GM21390 (cell line): ENCODE data around the gene DNAJB13.

ENCODE experiments used
- ATAC-seq: cut with Tn5 transposase; IDR thresholded peaks from one replicate; pipeline ENCODE4 v1.9.1; 2021; ENCODE audit not compliant: unreplicated experiment

The DNAJB13 gene

DNA sequence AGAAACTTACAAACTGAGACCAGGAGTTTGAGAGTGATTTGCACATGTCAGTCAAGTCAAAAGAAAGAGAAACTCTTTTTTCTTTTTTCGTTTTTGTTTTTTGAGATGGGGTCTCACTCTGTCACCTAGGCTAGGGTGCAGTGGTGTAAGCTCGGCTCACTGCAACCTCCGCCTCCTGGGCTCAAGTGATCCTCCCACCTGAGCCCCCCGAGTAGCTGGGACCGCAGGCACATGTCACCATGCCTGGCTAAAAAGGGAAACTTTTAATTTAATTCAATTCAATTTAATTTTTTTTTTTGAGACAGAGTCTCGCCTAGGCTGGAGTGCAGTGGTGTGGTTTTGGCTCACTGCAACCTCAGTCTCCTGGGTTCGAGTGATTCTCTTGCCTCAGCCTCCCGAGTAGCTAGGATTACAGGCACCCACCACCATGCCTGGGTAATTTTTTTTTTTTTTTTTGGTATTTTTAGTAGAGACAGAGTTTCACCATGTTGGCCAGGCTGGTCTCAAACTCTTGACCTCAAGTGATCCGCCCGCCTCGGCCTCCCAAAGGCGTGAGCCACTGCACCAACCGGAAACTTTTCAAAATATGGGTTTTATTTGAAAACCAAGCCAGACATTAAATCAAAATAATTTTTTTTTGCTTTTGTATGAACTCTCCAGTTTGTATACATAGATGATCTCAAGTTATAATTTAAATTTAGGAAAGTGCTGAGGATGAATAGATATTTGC lies 48.2 kb downstream of the DNAJB13 start:
- ATAC-seq = no peak

DNA sequence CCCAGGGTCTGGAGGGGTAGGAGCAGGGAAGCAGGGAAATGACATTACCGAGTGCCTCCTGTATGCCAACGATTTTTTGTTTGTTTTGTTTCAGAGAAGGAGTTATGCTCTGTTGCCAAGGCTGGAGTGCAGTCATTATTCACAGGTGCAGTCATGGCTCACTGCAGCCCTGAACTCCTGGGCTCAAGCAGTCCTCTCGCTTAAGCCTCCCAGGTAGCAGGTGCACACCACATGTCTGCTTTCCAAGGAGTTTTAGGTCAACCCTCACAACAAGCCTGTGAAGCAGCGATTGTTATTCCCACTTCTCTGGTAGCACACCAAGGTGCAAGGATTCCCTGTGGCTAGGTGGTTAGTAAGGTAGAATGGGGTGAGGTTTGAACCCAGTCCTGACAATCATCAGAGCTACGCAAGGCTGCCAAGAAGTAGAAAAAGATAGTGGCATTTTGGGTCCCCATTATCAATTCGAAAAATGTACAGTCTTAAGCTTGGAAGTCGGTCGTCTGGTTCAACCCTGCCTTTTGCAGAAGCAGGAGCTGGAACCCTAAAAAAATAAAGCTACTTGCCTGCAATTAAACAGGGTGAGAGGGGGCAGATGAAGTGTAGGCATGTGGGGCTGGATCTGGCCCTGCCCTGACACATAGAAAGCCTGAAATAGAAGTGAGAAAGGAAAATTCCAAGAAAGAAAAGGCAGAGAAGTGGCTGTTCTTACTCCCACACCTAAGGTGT lies 48.9 kb downstream of the DNAJB13 start:
- ATAC-seq = no peak

DNA sequence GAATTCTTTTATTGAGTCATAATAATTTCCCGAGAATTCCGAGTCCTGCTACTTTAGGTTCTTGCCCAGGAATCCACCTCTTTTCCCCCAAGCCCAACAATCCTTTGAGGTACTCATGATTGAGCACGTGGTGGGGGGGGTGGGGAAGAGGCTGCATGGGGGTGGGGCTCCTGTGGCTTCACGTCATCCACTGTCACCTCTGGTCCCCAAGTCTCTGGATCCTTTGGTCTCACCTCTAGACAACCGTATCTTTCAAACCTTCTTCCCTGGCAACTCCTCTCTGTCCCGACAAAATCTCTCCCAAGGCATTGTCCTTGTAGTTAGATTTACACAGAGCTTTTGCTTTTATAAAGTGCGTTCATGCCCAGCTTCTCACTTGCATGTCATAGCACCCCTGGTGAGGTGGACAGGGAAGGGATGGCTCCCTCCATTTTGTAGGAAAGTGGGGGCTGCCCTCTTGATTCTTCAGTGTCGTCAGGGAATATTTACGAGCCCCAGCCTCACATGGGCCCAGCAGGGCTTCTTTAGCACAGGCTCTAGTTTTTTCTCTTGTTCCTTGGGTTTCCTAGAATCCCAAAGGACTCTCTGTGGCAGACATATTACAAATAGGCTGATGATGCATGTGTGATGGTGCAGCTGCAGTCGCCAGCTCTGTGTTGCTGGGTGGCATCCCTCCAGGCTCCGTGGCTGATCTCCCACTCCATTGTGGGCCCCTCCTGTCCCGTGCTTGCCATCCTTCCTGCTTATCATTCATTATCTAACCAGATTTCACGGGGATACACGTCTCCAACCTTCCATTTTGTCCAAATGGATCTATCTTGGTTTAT lies 49.7 kb downstream of the DNAJB13 start:
- no peak for ATAC-seq

DNA sequence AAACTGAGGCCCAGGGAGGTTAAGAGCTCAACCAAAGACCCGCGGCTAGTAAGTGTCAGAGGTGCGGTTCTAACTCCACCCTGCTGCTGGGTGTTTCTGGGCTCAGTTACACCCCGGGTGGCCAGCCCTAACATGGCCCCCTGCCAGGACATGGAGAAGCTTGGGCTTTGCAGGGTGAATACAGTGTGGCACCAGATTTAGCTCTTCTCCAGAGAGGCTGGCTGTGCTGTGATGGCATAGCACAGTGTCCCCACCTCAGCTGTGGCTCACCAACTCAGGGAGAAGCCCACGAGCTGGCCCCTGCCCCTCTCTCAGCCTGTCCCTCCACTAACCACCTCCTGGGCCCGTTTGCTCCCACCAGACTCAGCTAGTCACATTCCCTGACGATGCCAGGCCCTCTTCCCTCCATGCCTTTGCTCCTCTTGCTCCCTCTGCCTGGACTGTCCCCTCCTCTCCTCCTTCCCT lies 51.0 kb downstream of the DNAJB13 start:
- no peak for ATAC-seq

DNA sequence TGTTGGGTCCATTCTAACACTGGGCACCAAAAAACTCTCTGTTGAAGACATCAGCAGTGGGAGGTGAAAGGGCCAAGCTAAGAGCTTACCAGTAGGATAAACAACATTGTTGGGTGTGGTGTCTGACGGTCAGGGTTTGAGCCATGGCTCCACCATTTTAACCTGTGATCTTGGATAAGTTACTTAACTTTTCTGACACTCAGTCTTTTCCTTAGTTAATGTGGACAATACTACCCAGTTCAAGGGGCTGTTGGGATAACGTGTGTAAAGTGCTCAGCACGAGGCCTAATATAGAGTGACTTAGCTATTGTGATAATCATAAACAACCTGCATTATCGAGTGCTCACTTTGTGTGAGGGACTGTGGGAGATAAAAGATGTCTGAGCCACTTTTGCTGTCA lies 52.0 kb downstream of the DNAJB13 start:
- ATAC-seq = no peak

DNA sequence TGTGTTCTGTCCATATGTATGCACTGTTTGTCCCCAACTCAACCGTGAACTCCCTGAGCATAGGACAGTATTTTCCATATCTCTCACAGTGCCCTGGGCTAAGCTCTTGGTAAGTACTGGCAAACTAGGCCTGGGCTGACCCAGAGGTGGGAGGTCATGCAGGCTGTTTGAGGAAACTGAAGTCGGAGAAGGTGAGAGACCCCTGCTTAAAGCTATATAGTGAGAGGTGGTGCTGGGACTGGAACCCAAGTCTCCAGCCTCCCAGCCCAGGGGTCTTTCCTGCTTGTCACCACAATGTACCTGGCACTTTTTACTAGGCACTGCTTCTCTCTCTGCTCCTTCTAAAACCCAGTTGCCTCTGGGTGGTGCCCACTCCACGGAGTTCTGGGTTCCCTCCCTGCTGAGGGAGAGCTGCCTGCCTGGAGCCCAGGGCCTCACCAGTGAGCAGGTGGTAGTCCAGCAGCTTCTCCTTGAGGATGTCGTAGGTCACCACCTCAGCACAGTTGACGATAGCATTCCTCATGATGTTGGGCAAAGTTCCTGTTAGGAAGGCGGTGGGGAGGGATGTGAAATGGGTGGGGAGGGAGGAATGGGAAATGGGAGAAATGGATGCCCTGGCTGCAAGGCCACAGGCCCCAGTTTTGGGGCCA lies 53.3 kb downstream of the DNAJB13 start:
- ATAC-seq = no peak

DNA sequence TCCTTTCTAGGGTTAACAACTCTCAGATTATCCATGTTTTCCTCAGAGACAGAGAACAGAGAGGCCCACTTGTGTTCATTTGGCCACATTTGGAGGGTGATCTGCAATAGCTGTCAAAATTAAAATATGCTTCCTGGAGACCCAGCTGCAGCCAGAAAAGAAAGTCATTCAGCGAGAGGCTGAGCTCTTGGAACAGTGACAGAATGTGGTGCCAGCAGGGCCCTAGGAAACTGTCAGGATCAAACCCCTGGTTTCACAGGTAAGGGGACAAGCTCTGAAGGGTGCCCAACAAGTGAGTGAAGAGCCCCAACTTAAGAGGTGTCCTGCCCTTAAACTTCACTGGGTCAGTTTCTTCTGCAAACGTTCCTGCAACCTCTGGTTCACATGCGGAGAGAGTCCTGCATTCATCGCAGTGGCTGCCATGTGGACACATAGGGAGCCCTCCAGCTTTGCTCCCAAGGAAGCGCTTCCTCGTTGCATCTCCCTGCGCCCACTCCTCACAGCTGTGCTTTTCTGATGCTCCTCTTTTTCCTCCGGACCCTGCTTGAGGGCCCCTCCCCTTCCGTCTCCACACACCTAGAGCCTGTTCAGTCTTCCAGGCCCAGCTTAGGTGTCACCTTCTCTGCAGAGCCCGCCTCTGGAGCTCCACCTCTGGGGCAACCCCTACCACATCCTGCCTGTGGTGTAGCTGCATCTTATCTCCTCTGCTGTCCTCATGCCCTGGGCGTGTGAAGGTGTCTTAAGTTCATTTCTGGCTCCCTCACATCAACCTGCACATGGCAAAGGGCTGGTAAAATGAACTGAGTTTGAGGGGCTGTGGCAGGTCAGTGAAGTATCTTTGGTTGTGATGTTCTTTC lies 54.2 kb downstream of the DNAJB13 start:
- no peak for ATAC-seq

DNA sequence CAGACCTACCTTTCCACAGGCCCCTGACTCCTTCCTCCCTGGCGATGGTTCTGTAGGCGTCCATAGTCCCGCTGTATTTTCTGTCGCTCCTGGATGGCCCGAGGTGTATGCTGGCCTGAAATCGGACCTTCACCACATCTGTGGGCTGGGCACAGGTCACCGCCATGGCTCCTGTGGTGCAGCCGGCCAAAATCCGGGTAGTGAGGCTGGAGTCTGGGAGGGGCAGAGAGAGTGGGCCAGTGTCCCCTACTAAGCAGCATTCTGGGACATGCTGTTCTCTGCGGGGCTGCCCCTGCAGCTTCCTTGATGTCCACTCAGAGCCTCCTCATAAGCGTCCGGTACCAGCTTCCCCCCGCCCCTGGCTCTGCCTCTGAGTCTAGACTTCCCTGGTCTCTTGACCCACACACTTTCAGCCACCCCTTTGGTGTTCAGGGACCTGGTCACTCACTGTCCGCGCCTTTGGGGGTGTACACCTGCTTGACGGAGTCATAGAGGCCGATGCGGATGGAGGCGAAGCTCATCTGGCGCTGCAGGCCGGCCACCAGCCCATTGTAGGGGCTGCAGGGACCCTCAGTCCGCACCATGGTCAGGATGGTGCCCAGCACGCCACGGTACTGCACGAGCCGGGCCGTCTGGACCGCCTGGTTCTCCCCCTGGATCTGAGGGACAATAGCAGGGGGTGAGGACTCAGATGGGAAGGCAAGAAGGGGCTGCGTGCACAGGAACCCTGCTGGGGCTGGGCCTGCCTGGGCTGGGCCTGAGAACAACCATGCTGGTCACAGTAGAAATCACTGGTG lies 55.1 kb downstream of the DNAJB13 start:
- no peak for ATAC-seq

DNA sequence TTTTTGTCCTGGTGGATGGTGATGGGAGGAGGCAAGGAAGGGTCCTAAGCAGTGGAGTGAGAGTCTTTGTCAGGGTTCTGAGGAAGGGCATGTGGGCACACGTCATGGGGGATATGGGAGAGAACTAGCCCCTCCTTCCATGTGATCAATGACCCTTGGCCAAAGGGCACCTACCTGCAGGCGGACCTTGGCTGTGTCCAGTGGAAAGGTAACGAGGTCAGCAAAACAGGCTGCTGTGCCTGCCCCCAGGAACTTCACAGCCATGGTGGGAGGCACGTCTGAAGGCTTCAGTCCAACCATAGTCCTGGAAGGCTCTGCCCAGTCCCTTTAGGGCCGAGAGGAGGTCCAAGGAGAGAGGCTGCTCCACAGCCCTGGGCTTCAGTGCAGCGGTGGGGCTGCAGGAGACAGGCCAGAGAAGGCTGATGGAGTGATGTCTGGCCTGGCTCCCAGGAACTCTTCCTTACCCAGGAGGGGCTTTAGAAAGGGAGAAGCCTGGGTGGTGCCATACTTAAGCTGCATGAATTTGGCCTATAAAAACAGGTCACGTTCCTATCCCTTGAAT lies 56.0 kb downstream of the DNAJB13 start:
- no peak for ATAC-seq

DNA sequence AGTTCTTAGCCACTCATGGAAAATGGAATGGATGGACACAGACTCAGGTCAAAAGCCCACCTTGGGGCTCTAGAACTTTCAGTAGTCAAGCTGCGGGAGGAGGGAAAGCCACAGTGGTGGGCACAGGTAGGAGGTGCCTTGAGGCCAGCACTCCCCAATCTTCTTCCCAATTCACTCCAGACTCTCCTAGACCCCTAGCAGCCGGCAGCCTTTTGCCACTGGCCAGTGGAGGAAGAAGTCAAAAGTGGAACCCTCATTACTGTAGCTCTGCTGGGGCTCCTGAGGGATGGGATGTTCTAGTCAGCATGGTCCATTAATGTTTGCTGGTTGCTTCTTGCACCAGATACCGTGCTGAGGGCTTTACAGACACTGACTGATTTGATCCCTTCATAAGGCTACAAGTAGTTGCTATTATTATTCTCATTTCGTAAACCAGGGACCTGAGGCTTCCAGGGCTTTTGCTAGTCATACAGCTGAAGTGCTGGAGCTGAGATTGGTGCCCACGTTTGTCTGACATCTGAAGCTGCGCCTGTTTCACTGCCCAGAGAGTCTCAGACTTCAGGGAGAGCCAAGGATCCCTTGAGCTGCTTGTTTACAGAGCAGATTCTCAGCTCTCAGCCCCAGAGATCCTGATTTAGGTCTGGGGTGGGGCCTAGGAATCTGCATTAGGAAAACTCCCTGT lies 57.0 kb downstream of the DNAJB13 start:
- no peak for ATAC-seq

DNA sequence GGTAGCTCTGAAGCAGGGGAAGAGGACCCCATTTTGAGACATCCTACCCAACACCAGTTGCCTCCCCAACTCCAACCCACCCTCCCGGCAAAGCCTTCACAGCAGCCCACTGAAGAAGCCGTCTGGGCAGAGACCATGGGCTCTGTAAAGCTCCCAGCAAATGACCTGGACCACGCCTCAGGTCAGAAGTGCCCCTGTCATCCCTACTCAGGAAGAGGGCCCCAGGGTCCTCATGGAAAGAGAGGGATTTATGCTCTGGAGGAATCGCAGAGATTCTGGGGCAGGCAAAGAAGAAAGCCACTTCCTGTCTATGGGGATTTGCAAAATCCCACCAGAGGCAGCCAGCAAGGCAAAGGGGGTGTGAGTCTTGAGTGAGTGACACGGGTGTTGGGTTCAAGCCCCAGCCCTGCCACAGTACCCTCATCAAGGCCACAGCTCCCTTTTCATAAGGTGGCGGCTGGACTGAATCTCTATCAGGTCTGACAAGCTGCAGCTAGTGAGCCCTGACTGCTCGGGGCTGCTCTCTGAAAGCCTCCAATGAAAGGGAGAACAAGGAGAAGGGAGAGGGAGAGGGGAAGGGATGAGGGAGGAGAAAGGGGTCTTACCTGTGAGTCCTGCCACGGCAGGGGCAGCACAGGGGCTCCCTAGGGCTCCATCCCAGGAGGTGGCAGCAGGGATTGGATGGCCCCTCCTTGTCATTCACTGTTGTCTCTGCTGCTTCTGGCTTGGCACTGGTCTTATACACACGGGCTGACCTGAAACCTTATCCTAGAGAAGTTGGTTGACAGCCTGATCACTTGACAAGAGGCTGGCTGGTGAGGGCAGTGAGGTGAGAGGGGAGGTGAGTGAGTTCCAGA lies 57.8 kb downstream of the DNAJB13 start, which contains the start of gene UCP3:
Gene UCP3, minus strand, starts transcription at position 713 of the 857 bp plus-strand sequence. CDS start 2,043 bp downstream, outside the sequence.
- no peak for ATAC-seq

DNA sequence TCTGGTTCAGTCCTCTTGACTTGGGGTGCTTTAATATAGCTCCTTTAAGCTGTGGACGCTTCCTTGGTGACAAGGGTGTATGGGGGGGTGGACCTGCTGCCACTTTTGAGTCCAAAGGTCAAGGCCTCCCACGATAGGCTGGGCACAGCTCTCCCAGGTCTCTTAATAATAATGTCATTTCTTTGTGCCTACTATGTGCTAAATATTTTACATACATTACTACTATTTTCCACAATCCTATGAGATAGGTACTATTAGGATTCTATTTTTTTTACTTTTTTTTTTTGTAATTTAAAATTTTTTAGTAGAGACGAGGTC lies 58.4 kb downstream of the DNAJB13 start:
- ATAC-seq = no peak

DNA sequence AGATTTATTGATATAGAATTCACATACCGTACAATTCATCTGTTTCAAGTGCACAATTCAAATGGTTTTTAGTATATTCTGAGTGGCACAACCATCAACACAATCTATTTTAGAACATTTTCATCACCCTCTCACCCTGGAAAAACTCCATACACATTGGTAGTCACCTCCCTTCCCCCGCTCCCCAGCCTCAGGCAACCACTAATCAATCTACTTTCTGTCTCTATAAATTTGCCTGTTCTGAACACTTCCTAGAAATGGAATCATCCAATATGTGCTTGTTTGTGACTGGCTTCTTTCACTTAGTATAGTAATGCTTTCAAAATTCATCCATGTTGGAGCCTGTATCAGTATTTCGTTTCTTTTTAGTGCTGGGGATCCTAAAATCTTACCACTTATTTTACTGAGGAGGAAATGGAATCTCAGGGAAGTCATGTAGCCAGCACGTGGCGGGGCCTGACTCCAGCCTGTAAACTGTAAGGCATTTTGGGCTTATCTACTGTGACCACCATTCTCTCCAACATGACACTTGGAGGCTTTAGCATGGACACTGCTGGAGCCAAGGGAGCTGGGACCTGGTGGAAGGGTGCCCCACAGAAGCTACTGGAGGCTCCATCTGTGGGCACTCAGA lies 59.0 kb downstream of the DNAJB13 start:
- no peak for ATAC-seq

DNA sequence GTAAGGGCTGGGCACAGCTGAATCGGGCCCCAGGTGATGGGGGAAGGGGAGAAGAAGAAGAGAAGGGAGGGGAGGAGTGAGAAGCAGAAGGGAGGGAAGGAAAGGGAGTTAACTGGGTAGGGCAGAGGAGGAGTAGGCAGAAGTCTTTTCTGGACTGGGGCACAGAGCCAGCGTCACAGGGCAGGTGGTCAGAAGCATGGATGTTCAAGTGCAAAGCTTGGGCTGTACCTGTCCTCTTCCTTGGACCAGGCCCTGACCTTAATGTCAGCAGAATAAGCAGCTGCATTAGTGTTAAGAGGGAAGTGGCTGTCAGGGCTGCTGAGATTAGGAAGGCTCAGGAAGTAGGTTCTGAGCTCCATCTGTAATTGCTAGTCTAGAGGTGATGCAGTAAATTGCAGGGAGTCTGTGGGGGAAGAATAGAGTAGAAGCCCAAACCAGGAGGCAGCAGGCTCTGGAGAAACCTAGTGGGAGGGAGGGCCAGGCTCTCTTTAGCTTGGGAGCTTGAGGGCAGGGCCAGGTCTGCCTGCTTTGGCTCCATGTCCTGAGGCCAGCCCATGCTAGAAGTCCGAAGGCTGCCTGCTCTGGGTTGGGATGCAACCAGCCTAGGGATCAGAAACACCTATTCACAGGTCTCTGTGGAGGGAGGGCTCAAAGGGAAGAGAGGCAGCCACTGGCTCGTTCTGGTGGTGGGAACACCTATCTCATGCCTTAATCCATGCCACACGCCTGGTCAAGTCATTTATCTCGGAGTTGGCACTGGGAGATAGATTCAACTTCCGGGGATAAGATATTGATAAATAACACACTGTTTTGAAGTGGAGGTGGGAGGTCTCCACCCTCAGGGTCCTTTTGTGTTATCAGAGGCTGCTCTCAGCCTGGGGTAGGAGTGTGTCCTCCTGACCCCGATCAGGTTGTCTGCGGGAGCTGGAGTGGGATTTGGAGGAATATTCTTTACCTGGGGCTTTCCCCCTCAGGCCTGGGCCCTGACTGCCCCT lies 59.8 kb downstream of the DNAJB13 start:
- no peak for ATAC-seq

DNA sequence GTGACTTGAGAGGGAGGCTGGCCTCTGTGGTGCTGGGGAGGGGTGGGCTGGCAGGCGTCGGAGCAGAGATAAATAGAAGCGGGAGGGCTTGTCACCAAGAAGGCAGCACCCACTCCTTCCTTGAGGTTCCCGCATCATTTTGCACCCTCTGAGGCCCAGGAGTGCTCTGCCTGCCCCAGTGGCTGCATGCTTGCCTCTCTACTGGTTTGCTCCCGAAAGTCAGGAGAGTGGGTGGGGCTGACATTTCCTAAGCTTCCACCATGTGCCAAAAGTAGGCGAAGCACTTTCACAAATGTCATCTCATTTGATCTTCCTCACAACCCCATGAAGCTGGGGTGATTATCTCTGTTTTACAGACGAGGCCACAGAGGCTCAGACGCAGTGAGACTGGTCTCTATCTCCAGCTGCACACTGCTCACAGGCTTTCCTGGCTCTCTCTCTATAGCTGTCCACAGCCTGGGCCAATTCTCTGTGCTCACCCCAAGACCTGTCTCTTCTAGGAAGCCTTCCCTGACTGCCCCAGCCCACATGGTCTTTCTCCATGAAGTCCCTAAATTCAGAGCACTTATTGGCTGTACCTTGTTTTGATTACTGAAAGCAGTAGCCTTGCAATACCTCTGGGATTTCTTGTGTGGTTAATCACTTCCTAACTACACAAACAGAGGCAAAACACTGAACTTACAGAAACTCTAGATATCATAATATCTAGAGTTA lies 60.7 kb downstream of the DNAJB13 start:
- ATAC-seq = peak; percentile 76
